Measurements from ENCODE around the gene ZNF805.

- no peak for TF ChIP-seq CTCF (IDR thresholded peaks at IDR 0.05)
- TF ChIP-seq POLR2A (IDR thresholded peaks at IDR 0.05) = no peak
These were observed 8.2 kb downstream of the ZNF805 start for GRCh38 chr19:57248646-57249045.

Measured in heart left ventricle (tissue), 13 donors.